A549 (cell line): ENCODE results near the gene PAX3. TPM values are rescaled to one million over a fixed set of nuclear protein-coding genes. Genes with fewer than 3 reads are reported as not detected.

ENCODE experiments used
- ATAC-seq, 2 experiments: fragments of 200-7000 bp in 1 of 2; fragments of >200 bp in 1 of 2; cut with Nextera tagmentation in 1 of 2; cut with Tn5 transposase in 1 of 2; 3 replicates each; pipeline versions ENCODE4 v1.8.0 to v1.9.1; 2018 to 2020; ENCODE audit warnings: mild to moderate bottlenecking in 1 of 2, moderate library complexity in 1 of 2
- CTCF ChIA-PET: fragments of 300-600 bp; sonication (Branson Sonifier 250); formaldehyde crosslinking; extraction: SDS; loops from one replicate; lab custom pipeline; 2021; ENCODE audit warnings: antibody characterized with exemption, inconsistent platforms; lab: Yijun Ruan, JAX
- POLR2A ChIA-PET: fragments of 350-600 bp; formaldehyde crosslinking; extraction: SDS; loops from one replicate; lab custom pipeline; 2021; ENCODE audit warnings: antibody characterized with exemption, inconsistent platforms; lab: Yijun Ruan, JAX
- DNase-seq, 2 experiments: peaks; one replicate each; pipeline versions ENCODE4 v3.0.0 to v3.0.0-alpha.2; 2011 to 2016; ENCODE audit warnings: low read depth in 1 of 2, low spot score in 1 of 2
- FAIRE-seq: peaks from 2 replicates; lab custom pipeline; 2011; peaks lifted over from hg19 to GRCh38; lab: Jason Lieb, UNC
- H3K27ac ChIP-seq, 2 experiments: fragments of >200 bp; sonication (Bioruptor Twin); formaldehyde crosslinking; 3 replicates each; pipeline ENCODE4 v1.5.1; 2016 to 2017
- H3K4me1 ChIP-seq: fragments of >200 bp; sonication (Bioruptor Twin); formaldehyde crosslinking; 3 replicates; pipeline ENCODE4 v1.6.1; 2016
- H3K4me2 ChIP-seq: fragments of >200 bp; sonication (Bioruptor Twin); formaldehyde crosslinking; 3 replicates; pipeline ENCODE4 v1.6.1; 2016
- H3K4me3 ChIP-seq: fragments of >200 bp; sonication (Bioruptor Twin); formaldehyde crosslinking; 3 replicates; pipeline ENCODE4 v1.5.1; 2016
- H3K9me3 ChIP-seq: fragments of >200 bp; sonication (Bioruptor Twin); formaldehyde crosslinking; 3 replicates; pipeline ENCODE4 v1.6.1; 2016
- ATOH8 ChIP-seq: fragments of 250-450 bp; sonication (Bioruptor Pico); IDR thresholded peaks from 2 replicates; pipeline ENCODE4 v1.5.0; 2020; ENCODE audit warnings: low read depth, mild to moderate bottlenecking, moderate library complexity
- BHLHE40 ChIP-seq: IDR thresholded peaks from 2 replicates; pipeline ENCODE4 v1.6.1; 2012; ENCODE audit warnings: low read depth, low read length, inconsistent platforms
- CBX8 ChIP-seq: fragments of 200-600 bp; sonication (generic); IDR thresholded peaks from 2 replicates; pipeline ENCODE4 v1.6.1; 2016
- E2F6 ChIP-seq: IDR thresholded peaks from 2 replicates; pipeline ENCODE4 v1.6.1; 2012; ENCODE audit warnings: low read depth, borderline replicate concordance
- ELK1 ChIP-seq: fragments of 150-350 bp; IDR thresholded peaks from 2 replicates; pipeline ENCODE4 v1.6.1; 2014; ENCODE audit warnings: low read depth, mild to moderate bottlenecking, low read length
- ESRRA ChIP-seq: fragments of 150-350 bp; IDR thresholded peaks from 2 replicates; pipeline ENCODE4 v1.6.1; 2014; ENCODE audit warnings: mild to moderate bottlenecking, low read length, borderline replicate concordance
- FOSB ChIP-seq: fragments of 250-450 bp; sonication (Bioruptor Pico); IDR thresholded peaks from 2 replicates; pipeline ENCODE4 v1.5.0; 2020; ENCODE audit warnings: mild to moderate bottlenecking, moderate library complexity
- HDAC2 ChIP-seq: fragments of 200-600 bp; sonication (generic); IDR thresholded peaks from 2 replicates; pipeline ENCODE4 v1.6.1; 2016
- HES2 ChIP-seq: fragments of >200 bp; sonication (Bioruptor Twin); formaldehyde crosslinking; IDR thresholded peaks from 2 replicates; pipeline ENCODE4 v1.6.1; 2016
- HEYL ChIP-seq: fragments of 250-450 bp; sonication (Bioruptor Pico); IDR thresholded peaks from 2 replicates; pipeline ENCODE4 v1.8.0; 2021; ENCODE audit warnings: mild to moderate bottlenecking, moderate library complexity
- HOXA7 ChIP-seq: fragments of 250-450 bp; sonication (Bioruptor Pico); IDR thresholded peaks from 2 replicates; pipeline ENCODE4 v1.5.0; 2020; ENCODE audit warnings: mild to moderate bottlenecking, moderate library complexity
- HOXB13 ChIP-seq: fragments of 250-450 bp; sonication (Bioruptor Pico); IDR thresholded peaks from 2 replicates; pipeline ENCODE4 v1.5.0; 2020; ENCODE audit warnings: low read depth, mild to moderate bottlenecking, moderate library complexity
- JUNB ChIP-seq: fragments of >200 bp; sonication (Bioruptor Twin); formaldehyde crosslinking; IDR thresholded peaks from 2 replicates; pipeline ENCODE4 v1.6.1; 2016
- KDM1A ChIP-seq: fragments of 200-600 bp; sonication (generic); IDR thresholded peaks from 2 replicates; pipeline ENCODE4 v1.6.1; 2016; ENCODE audit warnings: low read depth, mild to moderate bottlenecking
- MAFK ChIP-seq: fragments of 450-650 bp; IDR thresholded peaks from 2 replicates; pipeline ENCODE4 v1.6.1; 2014; ENCODE audit not compliant: partially characterized antibody
- MAX ChIP-seq: IDR thresholded peaks from 2 replicates; pipeline ENCODE4 v1.6.1; 2012
- MYC ChIP-seq: IDR thresholded peaks from 2 replicates; pipeline ENCODE4 v1.6.1; 2012; ENCODE audit warnings: mild to moderate bottlenecking, inconsistent platforms, low read length, improper control_type of control experiment, borderline replicate concordance
- NFE2L2 ChIP-seq: fragments of 150-350 bp; conservative IDR thresholded peaks from 2 replicates; pipeline ENCODE4 v1.6.1; 2014; ENCODE audit warnings: low read length
- NR3C1 ChIP-seq: fragments of >200 bp; sonication (Bioruptor Twin); formaldehyde crosslinking; IDR thresholded peaks from 3 replicates; pipeline ENCODE4 v1.6.1; 2017
- POLR2AphosphoS2 ChIP-seq: conservative IDR thresholded peaks from 2 replicates; pipeline ENCODE4 v1.6.1; 2012; ENCODE audit warnings: low read length, improper control_type of control experiment, inconsistent platforms
- RAD21 ChIP-seq, 2 experiments: fragments of >200 bp in 1 of 2; sonication (Bioruptor Twin) in 1 of 2; formaldehyde crosslinking in 1 of 2; IDR thresholded peaks in 1 of 2; conservative IDR thresholded peaks in 1 of 2; 2 replicates in 1 of 2; 3 replicates in 1 of 2; pipeline ENCODE4 v1.6.1; 2012 to 2018; ENCODE audit warnings: inconsistent platforms in 1 of 2
- RCOR1 ChIP-seq: fragments of 150-350 bp; IDR thresholded peaks from 2 replicates; pipeline ENCODE4 v1.6.1; 2014; ENCODE audit warnings: antibody characterized with exemption, low read length, low read depth
- RFX5 ChIP-seq: fragments of 450-650 bp; IDR thresholded peaks from 2 replicates; pipeline ENCODE4 v1.7.1; 2014; ENCODE audit warnings: antibody characterized with exemption, mild to moderate bottlenecking, moderate library complexity
- SMC3 ChIP-seq: fragments of >200 bp; sonication (Bioruptor Twin); formaldehyde crosslinking; IDR thresholded peaks from 3 replicates; pipeline ENCODE4 v1.6.1; 2018; ENCODE audit warnings: inconsistent platforms
- ZSCAN20 ChIP-seq: fragments of 250-450 bp; sonication (Bioruptor Pico); IDR thresholded peaks from 2 replicates; pipeline ENCODE4 v1.8.0; 2022; ENCODE audit warnings: mild to moderate bottlenecking, moderate library complexity
- WGBS: methylation state at CpG from one replicate; pipeline ENCODE4 v1.1.6; 2017; ENCODE audit errors: missing lambda C conversion rate; 5-methylcytosine and 5-hydroxymethylcytosine counted together
- polyA plus RNA-seq, 4 experiments: library from polyadenylated mRNA; depleted of rRNA in 3 of 4; stranded (reverse); fragments of >200 nt; fragmentation: RNase III in 1 of 4; extraction: RNeasy Plus Mini Kit Qiagen cat#74134 plus additional on column Dnase treatment in 1 of 4; gene quantifications; 2 replicates in 3 of 4; 3 replicates in 1 of 4; pipeline ENCODE4 v1.2.3, GENCODE V29; 2011 to 2017
- TF ChIP-seq, protein P1 (sequence below): fragments of 200-600 bp; sonication (generic); IDR thresholded peaks from 2 replicates; pipeline ENCODE4 v1.6.1; 2016; ENCODE audit warnings: antibody characterized with exemption, mild to moderate bottlenecking, moderate library complexity

Gene PAX3
- polyA plus RNA-seq, 2 of the 4 experiments (the other 2 are of a cell fraction) = not detected

GRCh38 chr2:222297600-222297935 lies 1.2 kb downstream of the PAX3 start:
- 79% methylated on average over 6 of the region's 6 CpGs for WGBS
- ChIA-PET POLR2A (no interaction called here), CTCF (no interaction called here)
- DNase-seq (no peak), ATAC-seq (no peak), FAIRE-seq (no peak)
- H3K4me2 ChIP-seq = no peak overlapping the region
- H3K27ac ChIP-seq = no peak overlapping the region
- no peak overlapping the region for H3K4me3 ChIP-seq
- TF ChIP-seq ESRRA = no peak
- peaks cover 6% of the 10 kb centered on the region; the same call in 1 of the 3 replicates for H3K4me1 ChIP-seq
- no peaks in the 10 kb centered on the region for H3K9me3 ChIP-seq

- CTCF ChIA-PET = no interaction called here
- Histone ChIP-seq H3K9me3 (no peaks in the 10 kb centered on the region), H3K4me1 (peaks cover 6% of the 10 kb centered on the region; the same call in 1 of the 3 replicates), H3K27ac (no peak overlapping the region), H3K4me3 (no peak overlapping the region), H3K4me2 (no peak overlapping the region)
- WGBS = 87% methylated on average over 35 of the region's 36 CpGs
- no peak for ATAC-seq
- no peak for DNase-seq
- TF ChIP-seq RCOR1 (no peak), HOXA7 (CRISPR knock-in tag) (no peak), BHLHE40 (no peak), RFX5 (no peak), MAFK (no peak), NFE2L2 (no peak), ELK1 (no peak), CBX8 (no peak), ZSCAN20 (no peak), HOXB13 (CRISPR knock-in tag) (no peak), SMC3 (no peak), ATOH8 (CRISPR knock-in tag) (no peak), NR3C1 (no peak), MYC (no peak), HEYL (CRISPR knock-in tag) (no peak), HDAC2 (no peak), FOSB (CRISPR knock-in tag) (no peak), POLR2AphosphoS2 (no peak)
- POLR2A ChIA-PET = no interaction called here
- no peak for FAIRE-seq
These were observed 1.7 kb downstream of the PAX3 start for GRCh38 chr2:222296911-222297599.

- FAIRE-seq (no peak), DNase-seq (no peak), ATAC-seq (no peak)
- no peak overlapping the region for H3K27ac ChIP-seq
- TF ChIP-seq RAD21 (conservative IDR thresholded peaks at IDR 0.05 in 1 of 2, IDR thresholded peaks at IDR 0.05 in 1 of 2) (no peak), KDM1A (no peak), MAX (no peak), E2F6 (no peak), HES2 (no peak), JUNB (no peak), HDAC2 (no peak)
- TF ChIP-seq, protein P1, sequence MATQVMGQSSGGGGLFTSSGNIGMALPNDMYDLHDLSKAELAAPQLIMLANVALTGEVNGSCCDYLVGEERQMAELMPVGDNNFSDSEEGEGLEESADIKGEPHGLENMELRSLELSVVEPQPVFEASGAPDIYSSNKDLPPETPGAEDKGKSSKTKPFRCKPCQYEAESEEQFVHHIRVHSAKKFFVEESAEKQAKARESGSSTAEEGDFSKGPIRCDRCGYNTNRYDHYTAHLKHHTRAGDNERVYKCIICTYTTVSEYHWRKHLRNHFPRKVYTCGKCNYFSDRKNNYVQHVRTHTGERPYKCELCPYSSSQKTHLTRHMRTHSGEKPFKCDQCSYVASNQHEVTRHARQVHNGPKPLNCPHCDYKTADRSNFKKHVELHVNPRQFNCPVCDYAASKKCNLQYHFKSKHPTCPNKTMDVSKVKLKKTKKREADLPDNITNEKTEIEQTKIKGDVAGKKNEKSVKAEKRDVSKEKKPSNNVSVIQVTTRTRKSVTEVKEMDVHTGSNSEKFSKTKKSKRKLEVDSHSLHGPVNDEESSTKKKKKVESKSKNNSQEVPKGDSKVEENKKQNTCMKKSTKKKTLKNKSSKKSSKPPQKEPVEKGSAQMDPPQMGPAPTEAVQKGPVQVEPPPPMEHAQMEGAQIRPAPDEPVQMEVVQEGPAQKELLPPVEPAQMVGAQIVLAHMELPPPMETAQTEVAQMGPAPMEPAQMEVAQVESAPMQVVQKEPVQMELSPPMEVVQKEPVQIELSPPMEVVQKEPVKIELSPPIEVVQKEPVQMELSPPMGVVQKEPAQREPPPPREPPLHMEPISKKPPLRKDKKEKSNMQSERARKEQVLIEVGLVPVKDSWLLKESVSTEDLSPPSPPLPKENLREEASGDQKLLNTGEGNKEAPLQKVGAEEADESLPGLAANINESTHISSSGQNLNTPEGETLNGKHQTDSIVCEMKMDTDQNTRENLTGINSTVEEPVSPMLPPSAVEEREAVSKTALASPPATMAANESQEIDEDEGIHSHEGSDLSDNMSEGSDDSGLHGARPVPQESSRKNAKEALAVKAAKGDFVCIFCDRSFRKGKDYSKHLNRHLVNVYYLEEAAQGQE = no peak
- ChIA-PET POLR2A (no interaction called here), CTCF (no interaction called here)
- WGBS = 39% methylated on average over 6 of the region's 6 CpGs
- H3K4me1 ChIP-seq = peaks cover 6% of the 10 kb centered on the region; the same call in 1 of the 3 replicates
- H3K4me3 ChIP-seq = no peak overlapping the region
- H3K4me2 ChIP-seq = peak overlapping the region; percentile 34
- no peaks in the 10 kb centered on the region for H3K9me3 ChIP-seq
These were observed 2.5 kb downstream of the PAX3 start for GRCh38 chr2:222296311-222296741.
